ENCODE results near the gene GJD2. TPM values are rescaled to one million over a fixed set of nuclear protein-coding genes. Genes with fewer than 3 reads are reported as not detected.

The GJD2 gene
- total RNA-seq, 1 experiment from 2014 or later = not detected

DNA sequence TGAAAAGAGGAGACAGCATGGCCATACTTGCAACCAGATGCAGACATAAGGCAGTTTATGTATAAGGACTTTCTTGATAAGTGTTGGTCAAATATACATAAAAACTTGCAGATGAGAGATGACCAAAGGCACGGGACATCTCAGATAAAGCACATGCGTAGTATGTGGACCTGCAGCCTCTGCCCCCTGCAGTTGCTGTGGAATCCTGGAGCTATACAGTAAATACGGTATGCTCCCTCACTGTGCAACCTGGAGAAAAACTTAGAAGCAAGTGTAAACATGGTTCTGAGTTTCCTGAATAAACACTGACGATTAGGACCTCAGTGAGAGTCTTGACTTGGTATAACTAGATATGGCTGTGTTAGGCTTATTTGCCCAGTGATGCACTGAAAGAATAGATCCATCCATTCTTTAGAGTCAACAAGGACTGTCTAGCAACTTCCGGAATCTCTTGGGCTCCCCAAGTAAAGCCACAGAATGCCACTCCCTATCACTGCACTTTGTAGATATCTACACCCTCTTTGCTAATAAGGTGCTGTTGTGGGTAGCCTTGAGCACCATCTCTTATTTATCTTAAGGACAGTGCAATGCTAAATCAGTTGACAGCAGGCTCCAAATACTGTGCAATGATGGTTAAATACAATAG lies 40.2 kb downstream of the GJD2 start:
- no peak overlapping the region for H4K8ac ChIP-seq (replicated peaks; ENCODE audit: insufficient read length, low read depth, low read length)
- H3K23me2 ChIP-seq (ENCODE audit: insufficient read length, low read depth, low read length, poor library complexity, severe bottlenecking) = no peaks in the 10 kb centered on the region
- no peak overlapping the region for H3K18ac ChIP-seq (ENCODE audit: insufficient read length, low read depth, low read length)
- DNase-seq = no peak
- H3K9ac ChIP-seq (ENCODE audit: extremely low read depth, insufficient read length, low read length) = no peak overlapping the region
- no peaks in the 10 kb centered on the region for H3K79me2 ChIP-seq (ENCODE audit: insufficient read depth, low read length)
- no peak overlapping the region for H2BK120ac ChIP-seq (ENCODE audit: low read depth, low read length, poor library complexity, severe bottlenecking)
- no peaks in the 10 kb centered on the region for H3K79me1 ChIP-seq (ENCODE audit: insufficient read depth, low read depth, low read length, poor library complexity, severe bottlenecking)
- Mint-ChIP-seq H3K4me1 (peaks cover 3 to 5% of the 10 kb centered on the region in 2 experiments; a peak in 3 of 4 replicates), H3K36me3 (ENCODE audit: insufficient read depth in 1 of 3, low read depth in 3 of 3) (no peaks in the 10 kb centered on the region), H3K4me3 (no peak overlapping the region), H3K27ac (no peak overlapping the region), H3K27me3 (ENCODE audit: low read depth) (peaks cover 9% of the 10 kb centered on the region), H3K9me3 (no peaks in the 10 kb centered on the region)
- no peak overlapping the region for H2BK5ac ChIP-seq (ENCODE audit: insufficient read length, low read length)
- H2AK5ac ChIP-seq (ENCODE audit: insufficient read length, low read length) = no peak overlapping the region
- no peak overlapping the region for H3K27ac ChIP-seq (ENCODE audit: insufficient read length, low read depth, low read length)
- H2BK12ac ChIP-seq (ENCODE audit: insufficient read length, low read depth, low read length) = no peak overlapping the region
- H4K5ac ChIP-seq (ENCODE audit: insufficient read length, low read depth, low read length) = no peak overlapping the region
- no peaks in the 10 kb centered on the region; the same call in 1 of the 2 replicates for H3K27me3 ChIP-seq (ENCODE audit: insufficient read depth, low read length)
- H2BK15ac ChIP-seq (ENCODE audit: low read depth, low read length) = no peak overlapping the region
- no peak overlapping the region for H2AFZ ChIP-seq (ENCODE audit: low read length)
- no peaks in the 10 kb centered on the region for H3K9me3 ChIP-seq (ENCODE audit: control insufficient read depth, low read depth, low read length)
- H2BK20ac ChIP-seq (ENCODE audit: low read depth, low read length, poor library complexity, severe bottlenecking) = no peak overlapping the region
- H3K4me1 ChIP-seq (ENCODE audit: insufficient read depth, low read length) = no peaks in the 10 kb centered on the region
- no CpG with 5 or more reads among the region's 5 CpGs for WGBS (ENCODE audit: extremely low coverage, insufficient read length, low lambda C conversion rate)
- no peak overlapping the region for H3K14ac ChIP-seq (ENCODE audit: insufficient read depth, low read length)
- no peak overlapping the region for H3K56ac ChIP-seq (ENCODE audit: insufficient read length, low read depth, low read length)
- no peak for TF ChIP-seq CTCF (conservative IDR thresholded peaks at IDR 0.05)
- no peak overlapping the region for H4K91ac ChIP-seq (ENCODE audit: insufficient read length, low read depth, low read length)
- no peaks in the 10 kb centered on the region for H4K20me1 ChIP-seq (ENCODE audit: control insufficient read depth, insufficient read depth, insufficient read length)
- H3K4me2 ChIP-seq (ENCODE audit: insufficient read depth, insufficient read length, low read length) = no peak overlapping the region
- no peak overlapping the region for H3K4ac ChIP-seq (ENCODE audit: low read depth, low read length)
- H3K23ac ChIP-seq (ENCODE audit: insufficient read length, low read depth, low read length) = no peak overlapping the region
- no peak overlapping the region for H3T11ph ChIP-seq (ENCODE audit: low read length)
